G401 (cell line): ENCODE measurements around the gene ANKH. TPM values are rescaled to one million over a fixed set of nuclear protein-coding genes. Genes with fewer than 3 reads are reported as not detected.

Source experiments
- DNase-seq: peaks from one replicate; pipeline ENCODE4 v3.0.0-alpha.2; 2015; ENCODE audit warnings: low spot score
- in situ Hi-C: cut with HindIII; loops from 2 replicates; pipeline ENCODE4 v1.10.0; 2016; ENCODE audit warnings: low sequenced_read_pairs, mixed read lengths
- total RNA-seq: library from RNA; depleted of rRNA; stranded (reverse); fragments of >200 nt; shearing (Covaris generic); gene quantifications from 2 replicates; pipeline ENCODE4 v1.2.3, GENCODE V29; 2014

The ANKH gene
- total RNA-seq, 1 experiment from 2014 or later, result 0.68 TPM

GRCh38 chr5:14712131-14712530 lies 159.4 kb downstream of the ANKH start:
- in situ Hi-C loops, result no loop called here
- no peak for DNase-seq

DNA sequence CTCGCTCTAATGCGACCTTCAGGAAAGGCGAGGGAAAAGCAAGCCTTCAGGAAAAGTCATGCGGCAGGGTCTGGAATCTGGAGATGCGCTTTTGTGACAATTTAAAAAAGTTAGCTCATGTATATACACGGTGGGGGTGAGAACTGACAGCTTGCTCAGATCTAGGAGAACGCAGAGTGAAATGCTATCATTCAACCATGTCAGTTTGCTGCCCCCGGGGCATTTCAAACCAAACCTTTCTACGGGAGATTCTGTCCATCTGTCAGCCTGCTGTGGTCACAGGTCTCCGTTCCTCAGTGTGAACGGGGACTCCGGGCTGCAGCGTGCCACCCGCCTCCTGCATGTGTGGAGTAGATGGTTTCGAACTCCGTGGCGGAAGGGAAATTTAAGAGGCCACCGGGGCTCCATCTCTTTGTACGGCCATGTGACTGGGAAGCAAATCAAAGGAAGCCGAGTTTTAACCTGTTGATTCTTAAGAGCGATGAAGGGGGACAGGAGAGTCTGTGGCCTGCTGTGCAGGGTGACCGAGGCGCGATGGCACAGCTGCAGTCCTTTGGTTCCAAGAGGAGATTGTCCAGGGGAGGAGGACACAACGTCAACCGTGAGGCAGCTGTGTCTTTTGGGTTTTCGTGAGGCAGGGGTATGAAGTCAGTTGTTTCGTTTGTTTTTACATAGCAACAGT lies 161.1 kb downstream of the ANKH start:
- DNase-seq, result no peak
- in situ Hi-C loops, result no loop called here

GRCh38 chr5:14708551-14708950 lies 163.0 kb downstream of the ANKH start:
- no peak for DNase-seq
- in situ Hi-C loops, result no loop called here

GRCh38 chr5:14707811-14708390 lies 163.7 kb downstream of the ANKH start:
- no peak for DNase-seq
- in situ Hi-C loops, result no loop called here

DNA sequence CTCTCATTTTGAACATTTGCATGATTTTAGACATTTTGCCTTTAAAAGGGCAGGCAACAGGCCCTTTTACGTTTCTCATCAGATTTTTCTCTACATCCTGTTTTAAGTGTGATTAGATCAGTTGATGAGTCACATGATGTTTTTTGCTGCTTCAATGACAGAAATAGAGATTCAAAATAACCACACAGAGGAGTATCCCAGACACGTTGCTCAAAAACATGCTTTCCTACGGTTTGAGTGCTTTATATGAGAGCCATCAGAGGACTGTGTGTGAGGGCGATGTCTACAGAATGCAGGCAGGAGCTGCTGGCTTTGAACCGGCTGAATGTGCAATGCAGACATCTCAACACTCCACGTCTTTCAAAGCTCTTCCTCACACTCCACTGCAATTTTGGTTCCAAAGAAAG lies 165.0 kb downstream of the ANKH start:
- peak; percentile 43 for DNase-seq
- in situ Hi-C loops, result no loop called here

- in situ Hi-C loops, result no loop called here
- no peak for DNase-seq
Observed at GRCh38 chr5:14705556-14705955, 166.0 kb downstream of the ANKH start.

GRCh38 chr5:14702238-14702839 lies 169.2 kb downstream of the ANKH start:
- in situ Hi-C loops, result no loop called here

DNA sequence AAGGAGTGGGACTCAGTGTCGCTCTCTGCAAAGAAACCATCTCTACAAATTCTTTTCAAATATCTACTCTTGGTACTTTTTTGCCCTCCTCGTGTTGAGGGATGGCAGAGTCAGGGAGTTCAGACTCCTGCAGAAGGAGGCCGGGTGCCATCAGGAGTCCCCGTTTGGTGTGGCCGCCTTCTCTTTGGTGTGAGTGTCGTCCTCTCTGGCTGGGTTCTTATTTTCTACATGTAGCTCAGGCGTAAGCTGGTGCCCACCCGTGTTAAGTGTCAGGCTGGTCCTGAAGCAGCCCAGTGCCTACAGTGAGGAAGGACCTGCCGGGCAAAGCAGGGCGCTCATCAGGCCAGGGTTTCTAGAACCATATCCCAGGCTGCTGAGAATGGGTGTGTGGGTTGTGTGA lies 170.0 kb downstream of the ANKH start:
- no peak for DNase-seq
- in situ Hi-C loops, result no loop called here

More at GRCh38 chr5:14702238-14702839, 169.2 kb downstream of the ANKH start:
- no peak for DNase-seq

GRCh38 chr5:14700478-14701436 lies 170.8 kb downstream of the ANKH start:
- in situ Hi-C loops, result no loop called here

DNA sequence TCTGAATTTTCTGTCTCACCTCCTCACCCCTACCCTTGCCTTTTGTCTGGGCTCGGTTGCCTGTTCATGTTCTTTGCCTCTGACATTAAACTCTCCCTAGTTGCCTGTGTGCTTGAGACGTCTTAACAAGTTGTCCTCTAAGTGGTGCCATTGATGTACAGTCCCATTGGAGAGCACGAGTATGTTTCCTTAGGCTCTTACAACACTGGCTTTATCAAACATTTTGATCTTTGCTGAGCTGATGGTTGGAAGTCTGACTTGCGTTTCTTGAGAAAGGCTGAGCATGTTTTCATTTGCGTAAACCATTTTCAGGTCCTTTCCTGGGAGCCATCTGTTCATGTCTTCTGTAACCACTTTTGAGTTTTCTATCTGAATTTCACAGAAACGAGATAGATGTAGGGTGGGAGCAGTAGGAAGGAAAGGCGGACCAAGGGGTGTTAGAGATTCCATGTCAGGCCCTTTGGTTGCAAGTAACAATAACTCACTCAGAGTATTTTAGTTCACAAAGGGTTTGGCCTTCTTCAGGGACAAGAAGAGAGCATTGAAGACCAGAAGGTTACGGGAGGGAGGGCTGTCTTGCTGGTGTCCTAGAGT lies 171.7 kb downstream of the ANKH start:
- no peak for DNase-seq
- in situ Hi-C loops, result no loop called here

More at GRCh38 chr5:14700478-14701436, 170.8 kb downstream of the ANKH start:
- DNase-seq, result no peak

- no peak for DNase-seq
- in situ Hi-C loops, result no loop called here
Observed at GRCh38 chr5:14699159-14699558, 172.4 kb downstream of the ANKH start.

- in situ Hi-C loops, result no loop called here
- DNase-seq, result no peak
Observed at GRCh38 chr5:14698495-14698894, 173.1 kb downstream of the ANKH start.

GRCh38 chr5:14696851-14697250 lies 174.7 kb downstream of the ANKH start:
- in situ Hi-C loops, result no loop called here

GRCh38 chr5:14696057-14696456 lies 175.5 kb downstream of the ANKH start:
- DNase-seq, result no peak
- in situ Hi-C loops, result no loop called here

More at GRCh38 chr5:14696851-14697250, 174.7 kb downstream of the ANKH start:
- DNase-seq, result no peak

DNA sequence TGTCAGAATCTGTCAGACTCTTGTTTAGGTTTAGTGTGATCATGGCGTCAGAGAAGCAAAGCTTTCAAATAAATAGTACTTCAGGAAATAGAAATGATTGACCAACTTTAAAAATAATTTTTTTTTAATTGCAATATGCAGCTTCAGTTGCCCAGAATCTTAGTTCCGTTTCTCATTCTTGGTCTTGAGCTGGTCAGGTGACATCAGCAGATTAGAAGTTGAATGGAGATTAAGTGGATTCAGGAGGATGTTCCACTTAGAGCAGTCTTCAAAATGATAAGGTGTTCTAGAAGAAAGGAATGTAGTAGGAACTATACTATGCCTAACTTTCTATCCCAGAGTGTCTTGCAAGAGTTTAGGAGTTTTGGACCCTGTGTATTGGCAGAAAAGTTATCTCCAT lies 176.4 kb downstream of the ANKH start:
- no peak for DNase-seq
- in situ Hi-C loops, result no loop called here

GRCh38 chr5:14693070-14693469 lies 178.5 kb downstream of the ANKH start:
- in situ Hi-C loops, result no loop called here

GRCh38 chr5:14687023-14687665 lies 184.4 kb downstream of the ANKH start:
- in situ Hi-C loops, result no loop called here
- no peak for DNase-seq

More at GRCh38 chr5:14693070-14693469, 178.5 kb downstream of the ANKH start:
- no peak for DNase-seq

DNA sequence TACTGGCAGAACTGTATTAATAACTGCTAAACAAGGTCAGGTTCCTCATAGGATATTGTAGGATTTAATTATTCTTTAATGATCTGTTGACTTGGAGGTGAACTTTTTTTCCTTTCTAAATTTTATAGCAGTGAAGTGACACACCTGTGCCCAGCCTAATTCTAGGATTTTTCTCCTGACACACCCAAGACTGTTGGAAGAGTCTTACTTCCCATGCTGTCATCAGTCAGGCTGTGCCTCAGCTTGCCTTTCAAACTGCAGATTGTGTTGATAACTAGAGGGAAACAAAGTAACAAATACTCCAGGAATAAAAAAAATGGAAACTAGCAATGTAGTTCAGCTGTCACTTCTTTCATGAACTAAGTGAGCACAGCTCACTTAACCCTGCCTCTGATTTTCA lies 185.1 kb downstream of the ANKH start:
- DNase-seq, result no peak
- in situ Hi-C loops, result no loop called here

DNA sequence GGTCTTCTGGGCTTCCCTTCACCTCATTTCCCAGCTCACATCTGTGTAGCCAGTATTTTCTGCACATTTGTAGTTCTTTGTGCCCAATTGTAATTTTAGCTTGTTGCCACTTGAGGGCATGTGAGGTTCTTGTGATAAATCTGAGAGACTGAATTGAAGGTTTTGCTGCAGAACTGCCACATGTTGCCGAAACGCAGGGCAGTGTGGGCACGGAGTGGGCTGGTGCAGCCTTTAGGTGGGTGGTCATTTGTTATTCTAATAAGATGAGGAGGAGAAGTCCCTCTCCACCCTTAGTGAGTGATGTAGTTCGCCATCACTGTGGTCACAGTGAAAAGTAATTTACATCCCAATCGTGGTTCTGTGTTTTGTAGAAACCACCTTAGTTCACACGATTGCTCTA lies 185.8 kb downstream of the ANKH start:
- DNase-seq, result peak; percentile 83

More for the DNA sequence above, 185.8 kb downstream of the ANKH start:
- in situ Hi-C loops, result no loop called here
